H1 (cell line): ENCODE results near the gene PIAS1. TPM values are rescaled to one million over a fixed set of nuclear protein-coding genes. Genes with fewer than 3 reads are reported as not detected.

Source experiments
- CTCF ChIA-PET: fragments of 300-600 bp; sonication (Branson Sonifier 250); formaldehyde crosslinking; loops from one replicate; lab custom pipeline; 2021; ENCODE audit not compliant: partially characterized antibody; lab: Charles Lee
- POLR2A ChIA-PET: fragments of 300-600 bp; sonication (Branson Sonifier 250); formaldehyde crosslinking; loops from one replicate; lab custom pipeline; 2021; ENCODE audit warnings: inconsistent platforms; ENCODE audit not compliant: partially characterized antibody; lab: Charles Lee
- DNase-seq, 2 experiments: peaks; one replicate each; pipeline versions ENCODE4 v3.0.0 to v3.0.0-alpha.2; 2010 to 2022; ENCODE audit warnings: low spot score in 2 of 2, low read depth in 1 of 2, mixed read lengths in 1 of 2
- FAIRE-seq: peaks from 2 replicates; lab custom pipeline; 2011; peaks lifted over from hg19 to GRCh38; lab: Jason Lieb, UNC
- H2AFZ ChIP-seq: 2 replicates; pipeline ENCODE4 v1.8.1; 2012; ENCODE audit warnings: low read length, inconsistent platforms
- H2AK5ac ChIP-seq: 2 replicates; pipeline ENCODE4 v1.6.1; 2013; ENCODE audit warnings: low read depth, low read length
- H2BK120ac ChIP-seq: replicated peaks from 2 replicates; pipeline ENCODE3; 2013; ENCODE audit warnings: low read depth, low read length, inconsistent platforms
- H2BK12ac ChIP-seq: 2 replicates; pipeline ENCODE4 v1.6.1; 2013; ENCODE audit warnings: low read depth, low read length
- H2BK15ac ChIP-seq: 2 replicates; pipeline ENCODE4 v1.6.1; 2013; ENCODE audit warnings: low read length
- H2BK20ac ChIP-seq: 2 replicates; pipeline ENCODE4 v1.6.1; 2013; ENCODE audit warnings: low read length
- H2BK5ac ChIP-seq: 2 replicates; pipeline ENCODE4 v1.6.1; 2013; ENCODE audit warnings: low read depth, low read length
- H3K14ac ChIP-seq: 2 replicates; pipeline ENCODE4 v1.6.1; 2013; ENCODE audit warnings: inconsistent platforms; ENCODE audit not compliant: insufficient read length
- H3K18ac ChIP-seq: 2 replicates; pipeline ENCODE4 v1.6.1; 2013; ENCODE audit warnings: low read length; ENCODE audit errors: extremely low read depth
- H3K23ac ChIP-seq: 2 replicates; pipeline ENCODE4 v1.6.1; 2013; ENCODE audit warnings: inconsistent platforms; ENCODE audit not compliant: insufficient read length
- H3K23me2 ChIP-seq: 2 replicates; pipeline ENCODE4 v1.6.1; 2013; ENCODE audit warnings: low read depth, low read length
- H3K27ac ChIP-seq: 2 replicates; pipeline ENCODE4 v1.6.1; 2011; ENCODE audit warnings: low read depth, low read length, inconsistent platforms
- H3K27me3 ChIP-seq, 4 experiments: replicated peaks in 1 of 4; 1 replicate in 1 of 4; 2 replicates in 3 of 4; pipeline versions ENCODE4 v1.6.1 to v1.8.1; 2011 to 2013; ENCODE audit warnings: low read length in 3 of 4, mild to moderate bottlenecking in 3 of 4, inconsistent platforms in 2 of 4, mixed read lengths in 2 of 4, moderate library complexity in 1 of 4; ENCODE audit not compliant: control insufficient read depth in 3 of 4, insufficient read depth in 3 of 4; ENCODE audit errors: extremely low read depth in 1 of 4
- H3K36me3 ChIP-seq, 4 experiments: 2 replicates each; pipeline versions ENCODE4 v1.6.1 to v1.8.1; 2011 to 2013; ENCODE audit warnings: mild to moderate bottlenecking in 4 of 4, low read length in 3 of 4, moderate library complexity in 2 of 4, control low read depth in 1 of 4, inconsistent platforms in 1 of 4; ENCODE audit not compliant: insufficient read depth in 4 of 4, control insufficient read depth in 2 of 4
- H3K4ac ChIP-seq: replicated peaks from 2 replicates; pipeline ENCODE3; 2013; ENCODE audit warnings: low read length, low read depth, mixed read lengths, inconsistent platforms; ENCODE audit not compliant: insufficient read length
- H3K4me1 ChIP-seq, 4 experiments: replicated peaks in 1 of 4; 1 replicate in 1 of 4; 2 replicates in 3 of 4; pipeline versions ENCODE4 v1.6.1 to v1.8.1; 2011 to 2013; ENCODE audit warnings: low read length in 3 of 4, inconsistent platforms in 2 of 4, mixed read lengths in 1 of 4; ENCODE audit not compliant: insufficient read depth in 4 of 4, control insufficient read depth in 3 of 4
- H3K4me2 ChIP-seq, 2 experiments: 2 replicates each; pipeline versions ENCODE4 v1.6.1 to v1.8.1; 2011 to 2013; ENCODE audit warnings: low read depth in 2 of 2, low read length in 2 of 2, control low read depth in 1 of 2, inconsistent platforms in 1 of 2, mild to moderate bottlenecking in 1 of 2; ENCODE audit not compliant: insufficient read depth in 1 of 2
- H3K4me3 ChIP-seq, 4 experiments: fragments of 200-600, 300-600 bp in 1 of 4; sonication (generic), shearing (Covaris generic), sonication (Bioruptor Twin) in 1 of 4; 2 replicates each; pipeline versions ENCODE4 v1.5.1 to v1.8.1; 2011 to 2016; ENCODE audit warnings: low read length in 4 of 4, low read depth in 3 of 4, control low read depth in 2 of 4, inconsistent platforms in 2 of 4, mild to moderate bottlenecking in 2 of 4, mixed read lengths in 1 of 4, moderate library complexity in 1 of 4; ENCODE audit not compliant: insufficient read depth in 2 of 4; ENCODE audit errors: extremely low read depth in 1 of 4
- H3K56ac ChIP-seq: replicated peaks from 2 replicates; pipeline ENCODE3; 2013; ENCODE audit warnings: low read depth, mild to moderate bottlenecking, mixed read lengths, low read length, inconsistent platforms; ENCODE audit not compliant: insufficient read length
- H3K79me1 ChIP-seq: 2 replicates; pipeline ENCODE4 v1.6.1; 2013; ENCODE audit warnings: low read depth, low read length, control low read depth
- H3K79me2 ChIP-seq, 2 experiments: 2 replicates each; pipeline versions ENCODE4 v1.6.1 to v1.8.1; 2012 to 2013; ENCODE audit warnings: low read length in 2 of 2, mild to moderate bottlenecking in 2 of 2, inconsistent platforms in 1 of 2; ENCODE audit not compliant: insufficient read depth in 2 of 2, control insufficient read depth in 1 of 2
- H3K9ac ChIP-seq, 4 experiments: replicated peaks in 1 of 4; 1 replicate in 1 of 4; 2 replicates in 3 of 4; pipeline versions ENCODE4 v1.6.1 to v1.8.1; 2011 to 2013; ENCODE audit warnings: low read depth in 3 of 4, low read length in 3 of 4, control low read depth in 2 of 4, mild to moderate bottlenecking in 2 of 4, moderate library complexity in 2 of 4, inconsistent platforms in 1 of 4; ENCODE audit errors: extremely low read depth in 1 of 4
- H3K9me3 ChIP-seq, 2 experiments: 2 replicates each; pipeline versions ENCODE4 v1.6.1 to v1.8.1; 2012 to 2013; ENCODE audit warnings: mild to moderate bottlenecking in 2 of 2, moderate library complexity in 2 of 2, control low read depth in 1 of 2, inconsistent platforms in 1 of 2, low read depth in 1 of 2, low read length in 1 of 2, mixed read lengths in 1 of 2; ENCODE audit not compliant: insufficient read depth in 2 of 2
- H4K20me1 ChIP-seq, 2 experiments: replicated peaks in 1 of 2; 2 replicates each; pipeline versions ENCODE3 to v1.8.1; 2011 to 2013; ENCODE audit warnings: inconsistent platforms in 2 of 2, low read length in 2 of 2, mild to moderate bottlenecking in 1 of 2; ENCODE audit not compliant: insufficient read depth in 2 of 2, control insufficient read depth in 1 of 2
- H4K5ac ChIP-seq: 2 replicates; pipeline ENCODE4 v1.6.1; 2013; ENCODE audit warnings: low read length, low read depth, mixed read lengths, inconsistent platforms; ENCODE audit not compliant: insufficient read length
- H4K8ac ChIP-seq: 2 replicates; pipeline ENCODE4 v1.8.0; 2013; ENCODE audit warnings: mild to moderate bottlenecking, moderate library complexity, low read length, inconsistent platforms; ENCODE audit not compliant: insufficient read depth; ENCODE audit errors: extremely low read depth
- H4K91ac ChIP-seq: replicated peaks from 2 replicates; pipeline ENCODE3; 2013; ENCODE audit warnings: low read length, mixed read lengths, inconsistent platforms; ENCODE audit not compliant: insufficient read length
- EP300 ChIP-seq, 2 experiments: IDR thresholded peaks; 1 replicate in 1 of 2; 2 replicates in 1 of 2; pipeline ENCODE4 v1.6.1; 2011 to 2012; ENCODE audit warnings: low read depth in 2 of 2, low read length in 2 of 2, mild to moderate bottlenecking in 2 of 2, borderline replicate concordance in 1 of 2, inconsistent platforms in 1 of 2, moderate library complexity in 1 of 2
- KDM5A ChIP-seq: fragments of 200-600 bp; IDR thresholded peaks from 2 replicates; pipeline ENCODE4 v1.7.1; 2012; ENCODE audit warnings: mild to moderate bottlenecking, low read length, inconsistent platforms, mixed read lengths
- TBP ChIP-seq: IDR thresholded peaks from 2 replicates; pipeline ENCODE4 v1.6.1; 2011; ENCODE audit warnings: low read depth, low read length, improper control_type of control experiment
- TCF12 ChIP-seq: IDR thresholded peaks from 2 replicates; pipeline ENCODE4 v1.6.1; 2011; ENCODE audit warnings: low read depth, mild to moderate bottlenecking, low read length
- WGBS, 2 experiments: shearing (Covaris generic) in 1 of 2; methylation state at CpG; one replicate each; pipeline versions ENCODE4 v1.1.6 to v1.1.7; 2013 to 2015; ENCODE audit warnings: low lambda C conversion rate in 2 of 2, mixed read lengths in 2 of 2, inconsistent platforms in 1 of 2, low coverage in 1 of 2, missing lambda C conversion rate in 1 of 2; ENCODE audit not compliant: insufficient replicate concordance in 2 of 2, insufficient coverage in 1 of 2, insufficient read length in 1 of 2; ENCODE audit errors: extremely low coverage in 1 of 2, missing lambda C conversion rate in 1 of 2; 5-methylcytosine and 5-hydroxymethylcytosine counted together
- polyA plus RNA-seq, 7 experiments: library from polyadenylated mRNA; depleted of rRNA in 3 of 7; stranded (reverse) in 5 of 7; unstranded in 2 of 7; fragments of >200 nt in 5 of 7; fragments of 200-250 nt in 2 of 7; gene quantifications; 1 replicate in 5 of 7; 2 replicates in 1 of 7; 4 replicates in 1 of 7; pipeline versions ENCODE4 v1.2.1 to v1.2.3, GENCODE V29; 2011 to 2013; ENCODE audit warnings: missing spikeins in 2 of 7, mixed read lengths in 2 of 7
- total RNA-seq: library from RNA; stranded (reverse); fragmentation: NEBNext Ultra II Directional; extraction: Animal tissue kit (Norgen Biotek cat#: 25700); gene quantifications from 2 replicates; pipeline ENCODE4 v1.2.1, GENCODE V29; 2021

The PIAS1 gene
- total and polyA plus RNA-seq, 2 of the 8 experiments (the other 6 are each of a cell fraction or from before 2014, with no cell fraction given): 30.8 to 34.5 TPM

DNA sequence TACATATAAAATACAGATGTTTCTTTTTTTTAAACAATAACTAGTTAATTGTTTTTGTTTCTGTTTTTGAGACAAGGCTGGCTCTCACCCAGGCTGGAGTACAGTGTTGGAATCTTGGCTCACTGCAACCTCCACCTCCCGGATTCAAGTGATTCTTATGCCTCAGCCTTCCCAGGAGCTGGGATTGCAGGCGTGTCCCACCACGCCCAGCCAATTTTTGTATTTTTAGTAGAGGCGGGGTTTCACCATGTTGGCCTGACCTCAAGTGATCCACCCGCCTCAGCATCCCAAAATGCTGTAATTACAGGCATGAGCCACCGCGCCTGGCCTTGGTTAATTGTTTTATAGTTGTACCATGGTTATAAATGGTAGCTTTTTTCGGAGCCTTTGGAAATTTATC lies 72.3 kb downstream of the PIAS1 start:
- Histone ChIP-seq H4K20me1 (peaks cover 0 to 1% of the 10 kb centered on the region in 2 experiments), H3K56ac (no peak overlapping the region), H3K4me2 (no peak overlapping the region), H3K23ac (no peak overlapping the region), H2BK120ac (no peak overlapping the region), H3K9me3 (no peaks in the 10 kb centered on the region), H2BK15ac (no peak overlapping the region), H3K18ac (no peak overlapping the region), H3K4ac (no peak overlapping the region), H3K4me3 (no peak overlapping the region), H3K79me2 (peaks cover 0 to 3% of the 10 kb centered on the region in 2 experiments; a peak in 1 of 4 replicates), H2BK5ac (no peak overlapping the region), H2AK5ac (no peak overlapping the region), H2AFZ (no peak overlapping the region), H3K23me2 (no peaks in the 10 kb centered on the region), H3K4me1 (no peaks in the 10 kb centered on the region), H2BK20ac (no peak overlapping the region), H3K79me1 (0 out of 2 replicates have a peak, but pooled peaks cover 2% of the 10 kb centered on the region), H3K27ac (no peak overlapping the region), H4K5ac (no peak overlapping the region), H3K9ac (no peak overlapping the region), H3K27me3 (no peaks in the 10 kb centered on the region), H2BK12ac (no peak overlapping the region), H4K91ac (no peak overlapping the region), H4K8ac (peak overlapping the region; percentile 62; the same call in 1 of the 2 replicates), H3K36me3 (no peaks in the 10 kb centered on the region), H3K14ac (no peak overlapping the region)
- FAIRE-seq (no peak), DNase-seq (no peak)
- POLR2A ChIA-PET: interaction anchor here (0.6 kb wide), 2 partner anchors 19 to 72 kb away, joined by 3 to 4 read pairs; no protein-coding TSS in a partner anchor
- no peak for TF ChIP-seq KDM5A
- no peak for TF ChIP-seq TCF12
- TF ChIP-seq TBP: no peak
- no peak for TF ChIP-seq EP300 (IDR thresholded peaks at IDR 0.05; ENCODE audit: borderline replicate concordance in 1 of 2, low read depth in 2 of 2, low read length in 2 of 2)
- CTCF ChIA-PET: interaction anchor here (0.5 to 1.6 kb wide), 4 partner anchors 18 to 92 kb away, joined by 3 to 4 read pairs (median 4); no protein-coding TSS in a partner anchor
- WGBS, 2 experiments: 81% methylated on average over 8 of the region's 8 CpGs; no CpG with 5 or more reads in 1 of the 2 experiments
